Stimulated activated CD8-positive, alpha-beta memory T cell treated with anti-CD3 and anti-CD28 coated beads, Interleukin-7, amount 100 ng/mL, for 48 hours (primary cell): ENCODE data around the gene CPNE4.

Experiments
- DNase-seq, 2 donors: peaks; one replicate each; pipeline ENCODE4 v3.0.0-alpha.2; 2020; ENCODE audit warnings: low read depth in 1 of 2; ENCODE audit errors: extremely low read depth in 1 of 2

The CPNE4 gene

DNA sequence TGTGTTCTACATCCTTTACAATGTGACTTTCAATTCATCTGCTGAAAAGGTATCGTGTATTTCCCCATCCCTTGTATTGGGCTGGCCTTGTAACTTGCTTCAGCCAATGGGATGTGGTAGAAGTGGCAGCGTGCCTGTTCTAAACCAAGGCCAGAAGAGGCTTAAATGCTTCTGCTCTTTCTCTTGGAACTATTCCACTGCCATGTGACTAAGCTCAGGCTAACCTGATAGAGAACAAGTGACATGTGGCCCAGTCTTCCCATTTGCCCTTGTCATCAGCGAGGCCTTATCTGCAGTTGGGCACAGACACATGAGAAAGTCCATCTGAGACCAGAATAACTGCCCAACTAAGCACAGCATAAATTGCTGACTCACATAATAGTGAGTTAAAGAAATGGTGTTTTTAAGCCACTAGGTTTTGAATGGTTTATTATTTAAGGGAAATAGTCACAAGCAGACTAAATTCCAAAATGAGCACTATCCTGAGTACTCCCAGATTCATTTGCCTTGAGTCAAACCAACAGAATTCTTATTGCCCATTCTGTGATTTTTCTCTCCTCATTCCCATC is 230.2 kb downstream of the CPNE4 start:
- DNase-seq: no peak

GRCh38 chr3:131803113-131803512 is 231.7 kb downstream of the CPNE4 start:
- DNase-seq: no peak

GRCh38 chr3:131802029-131802428 is 232.8 kb downstream of the CPNE4 start:
- DNase-seq: no peak

DNA sequence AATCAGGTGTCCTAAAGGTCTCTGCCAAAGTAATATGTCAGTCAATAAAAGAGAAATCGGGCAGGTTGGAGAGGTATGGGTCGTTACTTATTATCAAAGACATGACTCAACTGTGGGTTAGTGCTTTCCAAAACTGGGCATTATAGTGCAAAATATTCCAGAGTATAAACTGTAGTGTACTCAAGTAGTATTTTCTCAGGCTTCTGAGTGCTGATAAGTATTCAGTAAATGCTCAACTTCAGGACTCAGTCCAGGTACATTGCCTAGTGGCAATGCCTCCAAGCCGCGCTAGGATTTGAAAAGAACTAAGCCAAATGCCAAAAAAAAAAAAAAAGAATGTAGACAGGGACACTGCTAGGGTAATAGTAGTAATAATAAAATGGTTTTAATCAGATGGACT is 233.2 kb downstream of the CPNE4 start:
- no peak for DNase-seq

DNA sequence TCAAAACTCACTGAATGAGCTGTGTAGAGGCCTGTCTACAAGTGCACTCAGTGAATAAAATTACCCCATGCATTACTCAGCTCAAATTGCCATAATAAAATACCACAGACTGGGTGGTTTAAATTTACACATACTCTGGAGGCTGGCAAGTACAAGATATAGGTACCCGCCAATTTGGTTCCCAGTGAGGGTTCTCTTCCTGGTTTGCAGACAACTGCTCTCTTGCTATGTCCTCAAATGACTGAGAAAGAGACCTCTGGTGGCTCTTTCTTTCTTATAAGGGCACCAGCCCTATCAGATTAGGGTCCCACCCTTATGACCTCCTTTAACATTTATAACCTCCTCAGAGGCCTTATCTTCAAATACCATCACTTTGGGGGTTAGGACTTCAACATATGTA is 237.0 kb downstream of the CPNE4 start:
- no peak for DNase-seq

- no peak for DNase-seq
These were observed 238.1 kb downstream of the CPNE4 start for GRCh38 chr3:131796558-131797198.

DNA sequence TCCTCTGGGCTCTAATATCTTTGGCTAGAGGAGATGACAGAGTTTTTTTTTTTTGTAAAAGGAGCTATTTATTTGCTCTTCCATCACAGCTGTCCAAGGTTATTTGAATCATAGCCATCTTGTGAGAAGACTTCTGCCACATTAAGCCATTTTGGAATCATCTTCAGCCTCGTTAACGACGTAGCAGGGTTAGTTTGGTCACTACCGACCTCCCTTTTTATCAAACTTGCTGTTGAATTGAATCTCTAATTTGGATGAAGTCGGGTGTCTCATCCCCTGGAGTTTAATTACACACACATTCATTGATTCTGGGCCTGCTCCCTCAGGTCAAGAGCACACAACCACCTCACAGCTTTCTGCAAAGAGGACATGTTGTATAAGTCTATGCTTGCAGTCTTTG is 238.7 kb downstream of the CPNE4 start:
- no peak for DNase-seq

DNA sequence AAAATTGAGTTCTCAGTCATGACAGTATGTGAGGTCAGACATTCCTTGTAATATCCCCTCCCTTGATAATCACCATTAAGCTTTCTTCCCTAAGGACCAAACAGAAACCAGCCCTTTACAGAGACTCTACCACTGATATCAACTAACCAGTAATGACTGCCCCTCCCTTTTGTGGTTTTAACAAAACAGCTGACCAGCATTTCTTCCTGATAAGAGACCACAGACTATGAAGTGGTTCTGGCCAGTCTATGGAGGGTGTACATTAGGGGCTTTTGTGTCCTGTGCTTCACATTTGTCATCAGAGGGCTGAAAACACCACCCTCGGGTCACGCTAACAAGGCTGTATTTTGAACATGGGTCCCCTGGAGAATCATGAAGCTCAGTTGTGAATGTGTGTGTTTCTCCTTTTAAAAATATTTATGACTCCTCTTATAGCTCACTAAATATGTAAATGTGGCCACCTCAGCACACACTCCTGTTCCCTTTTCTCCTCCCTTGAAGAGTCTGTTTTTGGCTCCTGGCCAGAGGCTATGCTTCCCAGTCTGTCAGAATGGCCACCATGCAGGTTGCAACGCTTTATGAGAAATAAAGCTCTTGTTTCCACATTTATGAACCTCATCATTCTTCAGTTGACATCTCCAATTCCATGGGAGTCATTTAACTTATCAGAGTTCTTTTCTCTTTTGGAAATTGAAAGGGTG is 239.3 kb downstream of the CPNE4 start:
- DNase-seq: no peak

- peak in 1 of 2 donors; percentile 4 for DNase-seq
These were observed 239.9 kb downstream of the CPNE4 start for GRCh38 chr3:131794766-131795388.

DNA sequence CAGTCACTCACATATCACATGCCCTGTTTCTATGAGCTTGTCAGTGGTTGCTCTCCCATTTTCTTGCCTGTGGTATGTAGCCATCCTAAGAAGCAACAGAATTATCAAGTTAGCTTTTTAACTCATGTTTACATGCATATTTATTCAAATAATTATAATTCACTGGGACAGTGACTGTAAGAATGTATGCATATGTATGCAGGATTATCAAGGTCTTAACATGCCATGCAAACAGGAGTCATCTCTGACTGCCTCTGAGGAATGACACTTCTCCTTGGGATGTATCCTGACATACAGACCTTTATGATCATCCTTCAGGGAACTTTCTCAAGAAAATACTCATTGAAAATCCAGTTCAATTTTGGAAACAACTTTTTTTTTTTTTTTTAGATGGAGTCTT is 240.9 kb downstream of the CPNE4 start:
- DNase-seq: no peak

DNA sequence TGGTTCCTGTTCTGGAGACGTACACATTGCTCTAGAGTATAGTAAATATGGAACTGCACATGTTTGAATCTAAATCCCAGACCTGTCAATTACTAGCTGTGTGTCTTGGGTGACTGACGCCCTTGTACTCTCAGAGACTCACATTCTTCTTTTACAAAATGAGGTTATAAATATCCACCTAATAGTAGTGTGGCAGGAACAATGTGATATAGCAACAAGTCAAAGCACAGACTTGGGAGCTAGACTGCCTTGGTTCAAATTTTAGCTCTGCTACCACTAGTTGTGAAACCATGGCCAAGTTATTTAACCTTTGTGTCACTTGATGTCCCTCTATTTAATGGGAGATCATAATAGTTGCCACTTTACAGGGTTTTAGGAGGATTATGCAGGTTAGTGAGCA is 245.6 kb downstream of the CPNE4 start:
- no peak for DNase-seq

- no peak for DNase-seq
These were observed 248.4 kb downstream of the CPNE4 start for GRCh38 chr3:131786386-131786785.

DNA sequence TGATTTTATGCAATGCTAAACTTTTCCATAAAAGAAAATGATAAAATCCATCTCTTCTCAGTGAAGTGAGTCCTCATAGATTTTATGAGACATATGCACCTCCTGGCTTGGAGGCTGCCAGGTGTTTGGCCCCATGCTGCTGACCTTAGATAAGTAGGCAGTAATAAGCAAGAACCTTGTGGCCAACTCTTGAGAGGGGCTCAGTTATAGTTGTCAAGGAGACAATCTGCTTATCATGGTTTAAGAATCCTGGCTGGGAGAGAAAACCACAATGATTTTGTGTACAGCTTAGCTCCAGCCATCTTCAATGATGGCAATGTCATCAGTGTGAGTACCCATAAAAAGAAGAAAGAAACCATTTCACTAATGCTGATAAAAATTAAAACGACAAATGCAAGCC is 252.1 kb downstream of the CPNE4 start:
- no peak for DNase-seq

- DNase-seq: no peak
These were observed 256.3 kb downstream of the CPNE4 start for GRCh38 chr3:131778526-131778925.

GRCh38 chr3:131775650-131776049 is 259.2 kb downstream of the CPNE4 start:
- no peak for DNase-seq

GRCh38 chr3:131772269-131773026 is 262.4 kb downstream of the CPNE4 start:
- DNase-seq: no peak

- DNase-seq: no peak
These were observed 271.7 kb downstream of the CPNE4 start for GRCh38 chr3:131762981-131763564.

DNA sequence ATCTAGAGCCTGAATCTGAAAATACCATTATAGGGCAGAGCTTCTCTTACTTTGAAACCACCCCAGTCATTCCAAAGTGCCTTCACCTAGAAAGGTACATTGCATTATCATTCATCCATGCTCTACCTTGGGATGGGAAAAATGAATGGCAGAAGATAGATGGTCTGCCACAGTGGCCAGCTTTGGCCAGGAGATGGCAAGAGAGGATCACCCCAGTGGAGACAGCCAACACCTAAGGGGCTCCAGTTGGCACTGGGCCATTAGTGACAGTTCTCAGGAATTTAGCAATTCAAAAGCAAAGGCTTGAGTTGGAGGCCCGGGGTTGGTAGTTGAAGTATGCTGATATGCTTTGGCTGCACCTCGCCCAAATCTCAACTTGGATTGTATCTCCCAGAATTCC is 278.4 kb downstream of the CPNE4 start:
- no peak for DNase-seq

GRCh38 chr3:131755380-131755779 is 279.4 kb downstream of the CPNE4 start:
- no peak for DNase-seq

GRCh38 chr3:131750256-131750655 is 284.6 kb downstream of the CPNE4 start:
- DNase-seq: no peak

- no peak for DNase-seq
These were observed 285.0 kb downstream of the CPNE4 start for GRCh38 chr3:131749826-131750225.
